T-helper 1 cell (primary cell): ENCODE data around the gene GBE1.
A peak's percentile ranks its signal among the peaks of the same experiment; 100 is the strongest.
"Not testable (repeated sequence)": the region's sequence is repeated elsewhere in the genome, so short reads cannot be mapped to it uniquely, and the experiment has no call there.

ENCODE experiments used
- DNase-seq, 5 donors: peaks; one replicate each; pipeline ENCODE4 v3.0.0-alpha.2; 2012 to 2020
- total RNA-seq, 4 donors: gene quantifications; one replicate each; lab custom pipeline; 2026; lab: John Stamatoyannopoulos, UW

GBE1 gene
- total RNA-seq, result 10.4 to 14.4 (median 13.9) reads per million in 4 donors

GRCh38 chr3:81760924-81761903 is at the start of gene GBE1:
GBE1 (minus strand) TSS chr3:81761645; CDS start chr3:81761517, 128 bp downstream.
- peak; percentile 72 to 91 (median 81) for DNase-seq

DNA sequence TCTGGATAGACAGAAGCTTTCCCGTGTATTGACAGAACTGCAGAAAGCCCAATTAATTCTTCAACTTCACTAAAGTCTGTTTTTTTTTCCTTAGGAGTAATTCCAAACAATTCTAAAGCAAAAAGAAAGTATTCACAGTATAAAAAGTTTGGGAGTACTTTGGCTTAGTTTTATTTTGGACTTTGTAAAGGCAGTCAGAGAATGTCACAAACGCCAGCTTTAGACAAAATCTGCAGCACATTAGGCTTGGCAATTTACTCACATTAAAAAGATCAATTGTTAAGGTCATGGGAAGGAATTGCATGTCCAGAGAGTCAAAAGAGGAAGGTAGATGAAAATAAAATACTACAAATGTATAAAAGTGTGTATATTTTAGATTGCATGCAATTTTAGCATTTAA is 47.5 kb upstream of the GBE1 start:
- no peak for DNase-seq

GRCh38 chr3:81799403-81799802 is 38.0 kb upstream of the GBE1 start:
- DNase-seq, result no peak

DNA sequence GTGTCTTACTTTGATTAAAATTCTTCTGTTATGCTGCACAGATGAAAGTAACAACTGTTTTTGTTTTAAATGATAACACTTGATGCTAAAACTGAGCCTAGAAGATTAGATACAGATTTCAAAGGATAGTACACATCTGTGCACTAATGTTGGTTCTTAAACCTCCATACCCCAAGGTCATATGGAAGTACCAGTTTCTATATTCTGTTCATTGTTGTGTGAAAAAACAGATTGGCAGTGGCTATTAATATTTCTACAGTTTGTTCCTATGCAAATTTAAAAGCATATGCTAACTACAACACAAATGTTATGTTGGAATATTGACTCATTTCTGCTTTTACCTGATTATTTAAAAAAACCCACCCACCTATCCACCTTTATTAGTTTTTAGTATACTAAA is 32.0 kb upstream of the GBE1 start:
- no peak for DNase-seq

DNA sequence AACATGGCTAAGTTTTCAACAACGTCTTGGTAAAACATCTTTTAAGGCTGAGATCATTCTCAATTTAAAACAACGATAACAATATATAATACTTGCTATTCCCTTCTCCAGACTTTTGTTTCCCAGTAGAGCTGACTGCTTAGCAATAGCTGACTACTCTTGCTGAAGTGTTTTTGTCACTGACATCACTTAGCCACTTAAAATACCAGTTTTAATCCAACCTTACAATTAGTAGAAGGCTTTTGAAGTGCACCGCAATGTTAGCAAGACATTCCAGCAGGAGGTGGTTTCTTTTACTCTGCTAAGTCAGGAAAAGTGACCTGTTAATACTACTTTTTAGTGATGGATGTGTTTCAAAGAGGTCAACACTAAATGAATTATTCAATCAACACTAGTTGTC is 28.7 kb upstream of the GBE1 start:
- no peak for DNase-seq

- DNase-seq, result no peak
Measured at GRCh38 chr3:81789691-81790090, 28.2 kb upstream of the GBE1 start.

GRCh38 chr3:81788610-81789009 is 27.2 kb upstream of the GBE1 start:
- DNase-seq, result no peak

- DNase-seq, result no peak
Measured at GRCh38 chr3:81788044-81788443, 26.6 kb upstream of the GBE1 start.

DNA sequence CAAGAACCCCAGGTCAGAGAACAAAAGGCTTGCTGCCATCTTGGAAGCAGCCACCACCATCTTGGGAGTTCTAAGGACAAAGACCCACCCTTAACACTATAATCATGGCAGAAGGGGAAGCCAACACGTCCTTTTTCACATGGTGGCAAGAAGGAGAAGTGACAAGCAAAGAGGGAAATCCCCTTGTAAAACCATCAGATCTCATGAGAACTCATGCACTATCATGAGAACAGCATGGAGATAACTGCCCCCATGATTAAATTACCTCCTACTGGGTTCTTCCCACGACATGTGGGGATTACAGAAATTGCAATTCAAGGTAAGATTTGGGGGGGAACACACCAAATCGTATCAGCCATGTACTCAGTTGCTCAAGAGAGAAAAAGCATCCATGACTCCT is 21.1 kb upstream of the GBE1 start:
- DNase-seq, result no peak

DNA sequence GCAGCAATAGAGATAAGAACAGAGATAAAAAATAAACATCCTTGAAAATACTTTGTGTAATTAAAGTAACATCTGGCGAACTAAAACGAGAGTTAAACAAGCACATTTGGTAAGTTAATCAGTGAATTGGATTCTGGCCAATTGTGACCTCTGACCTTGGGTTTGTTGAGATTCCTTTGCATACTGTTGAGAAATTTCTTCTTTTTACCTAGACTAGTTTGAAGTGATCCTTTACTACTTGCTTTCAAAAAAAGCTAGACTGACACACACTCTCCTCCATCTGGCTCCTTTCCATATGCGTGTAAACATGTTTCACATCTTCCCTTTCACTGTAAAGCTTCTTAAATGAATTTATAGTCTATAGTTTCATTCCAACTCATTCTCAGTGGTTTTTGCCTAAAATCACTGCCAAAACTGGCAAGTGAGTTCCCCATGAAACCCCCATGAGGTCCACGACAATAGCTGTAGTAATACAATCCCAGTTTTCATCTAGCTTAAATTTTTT is 17.3 kb upstream of the GBE1 start:
- DNase-seq, result no peak

GRCh38 chr3:81776643-81777042 is 15.2 kb upstream of the GBE1 start:
- no peak for DNase-seq

DNA sequence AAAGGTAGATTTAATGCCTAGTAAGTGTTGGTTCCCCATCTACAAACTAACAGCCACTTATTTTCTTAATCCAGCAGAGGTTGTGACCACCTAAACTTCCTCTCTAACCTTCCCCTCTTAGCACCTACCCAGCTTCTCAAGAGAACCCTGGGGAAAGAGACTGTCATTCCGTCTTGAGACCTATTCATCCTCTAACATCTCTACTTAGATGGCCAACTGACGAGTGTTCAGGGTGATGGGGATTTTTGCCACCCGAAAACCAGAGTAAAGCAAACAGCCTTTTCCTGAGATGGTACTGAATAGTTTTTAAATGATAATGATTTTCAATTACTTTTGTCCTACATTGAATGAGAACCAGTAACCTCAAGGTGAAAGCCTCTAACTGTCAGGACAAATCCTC is 9.3 kb upstream of the GBE1 start:
- DNase-seq, result no peak

DNA sequence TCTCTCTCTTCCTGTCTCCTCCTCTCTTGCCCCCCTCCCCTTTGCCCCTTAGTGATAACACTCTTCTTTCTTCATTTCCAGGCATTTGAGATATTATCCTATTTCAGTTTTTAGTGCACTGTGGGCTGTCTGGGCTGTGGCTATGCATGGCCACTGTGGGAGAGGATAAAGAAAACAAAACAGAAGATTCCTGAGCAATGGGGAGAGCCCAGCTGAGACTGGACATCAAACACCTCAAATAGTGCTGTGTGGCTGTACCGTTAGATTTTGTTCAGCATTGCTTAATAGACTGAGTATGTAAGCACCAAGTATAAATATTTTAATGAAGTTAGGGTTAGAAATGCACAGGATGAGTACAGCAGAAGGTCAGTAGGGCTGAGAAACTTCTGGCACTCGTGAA is 7.9 kb upstream of the GBE1 start:
- no peak for DNase-seq

DNA sequence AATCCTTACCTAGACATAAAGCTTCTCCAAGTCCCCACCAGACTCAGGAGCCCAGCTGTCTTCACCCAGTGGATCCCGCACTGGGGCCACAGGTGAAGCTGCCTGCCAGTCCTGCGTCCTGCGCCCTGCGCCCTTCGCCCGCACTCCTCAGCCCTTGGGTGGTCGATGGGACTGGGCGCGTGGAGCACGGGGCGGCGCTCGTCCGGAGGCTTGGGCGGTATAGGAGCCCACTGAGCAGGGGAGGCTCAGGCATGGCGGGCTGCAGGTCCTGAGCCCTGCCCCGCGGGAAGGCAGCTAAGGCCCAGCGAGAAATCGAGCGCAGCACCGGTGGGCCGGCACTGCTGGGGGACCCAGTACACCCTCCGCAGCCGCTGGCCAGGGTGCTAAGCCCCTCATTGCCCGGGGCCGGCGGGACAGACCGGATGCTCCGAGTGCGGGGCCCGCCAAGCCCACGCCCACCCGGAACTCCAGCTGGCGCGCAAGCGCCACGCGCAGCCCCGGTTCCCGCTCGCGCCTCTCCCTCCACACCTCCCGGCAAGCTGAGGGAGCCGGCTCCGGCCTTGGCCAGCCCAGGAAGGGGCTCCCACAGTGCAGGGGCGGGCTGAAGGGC is 5.9 kb upstream of the GBE1 start:
- DNase-seq, result not testable (repeated sequence)

DNA sequence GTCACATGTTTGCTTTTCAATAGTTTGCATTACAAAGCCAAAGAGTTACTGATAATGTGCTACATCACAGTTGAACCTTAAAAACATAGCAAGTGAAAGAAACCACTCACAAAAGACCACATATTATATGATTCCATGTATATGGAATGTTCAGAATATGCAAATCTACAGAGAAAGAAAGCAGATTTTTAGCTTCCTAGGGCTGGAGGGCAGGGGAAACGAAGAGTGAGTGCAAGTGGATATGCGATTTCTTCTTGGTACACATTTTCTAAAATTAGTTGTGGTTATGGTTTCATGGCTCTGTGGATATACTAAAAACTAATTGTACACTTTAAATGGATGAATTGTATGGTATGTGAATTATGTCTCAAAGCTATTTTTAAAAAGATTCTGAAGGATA is 4.0 kb upstream of the GBE1 start:
- DNase-seq, result no peak

- no peak for DNase-seq
Measured at GRCh38 chr3:81764665-81765064, 3.2 kb upstream of the GBE1 start.

DNA sequence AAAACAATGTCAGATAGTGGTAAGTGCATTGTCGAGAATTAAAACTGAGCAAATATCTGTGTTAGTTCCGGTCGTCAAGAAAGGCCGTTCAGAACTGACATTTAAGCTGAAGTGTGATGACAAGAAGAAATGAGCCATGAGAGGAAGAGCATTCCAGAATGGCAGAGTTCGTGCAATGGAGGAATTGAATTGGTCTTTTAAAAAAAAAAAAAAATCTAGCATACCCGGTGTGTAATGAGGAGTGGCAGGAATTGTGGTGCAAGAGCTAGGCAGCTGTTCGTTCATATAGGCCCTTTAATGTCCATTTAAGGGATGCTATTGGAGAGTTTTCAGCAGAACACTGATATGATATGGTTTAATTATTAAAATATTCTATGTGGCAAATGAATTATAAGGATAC is 2.6 kb upstream of the GBE1 start:
- no peak for DNase-seq

GRCh38 chr3:81763001-81763400 is 1.6 kb upstream of the GBE1 start:
- no peak for DNase-seq

DNA sequence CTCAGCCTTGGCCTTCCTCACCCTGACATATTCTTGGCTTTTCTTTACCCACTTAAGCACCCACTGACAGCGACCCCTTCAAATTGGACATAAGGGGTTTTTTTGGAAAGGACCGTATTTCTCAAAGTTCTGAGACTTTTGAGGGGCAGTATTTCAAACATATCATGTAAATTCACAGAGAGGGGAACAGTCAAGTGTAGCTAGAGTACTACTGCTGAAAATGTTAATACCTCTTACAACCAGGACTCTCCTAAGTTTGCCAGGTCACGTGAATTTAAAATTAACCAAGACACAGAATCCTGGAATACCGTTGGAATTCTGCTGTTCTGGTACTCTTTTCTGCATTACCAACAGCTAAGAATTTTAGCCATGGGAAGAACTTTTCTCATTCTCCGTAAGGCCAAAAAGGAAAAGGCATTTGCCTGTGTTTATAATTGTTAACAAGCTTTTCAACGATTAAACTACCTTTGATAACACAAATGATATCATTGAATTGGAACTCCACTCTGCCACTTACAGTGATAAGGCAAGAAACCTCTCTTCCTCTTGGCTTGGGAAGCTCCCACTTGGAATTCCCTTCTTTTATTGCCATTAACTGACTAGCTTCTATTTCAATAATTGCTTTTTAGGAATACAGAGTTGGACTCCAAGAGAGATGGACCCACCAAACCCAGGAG is 597 bp upstream of the GBE1 start:
- DNase-seq, result no peak

DNA sequence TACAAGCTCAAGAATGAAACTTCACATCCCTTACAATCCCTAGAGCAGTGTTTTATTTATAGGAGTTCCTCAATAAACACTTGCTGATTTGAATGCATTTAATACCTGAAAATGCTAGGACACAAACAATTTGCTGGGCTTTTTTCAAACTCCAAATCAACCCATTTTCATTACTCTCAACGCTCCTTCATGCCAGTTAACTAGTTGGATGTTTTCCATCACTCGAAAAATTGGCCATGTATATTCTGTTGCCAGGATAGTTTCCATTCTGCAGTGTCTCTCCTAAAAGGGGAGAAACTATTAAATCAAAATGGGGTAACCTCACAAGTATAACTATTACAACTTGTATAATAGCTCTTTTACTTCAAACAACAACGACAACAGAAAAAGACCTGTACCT is 1.2 kb downstream of the GBE1 start:
- DNase-seq, result no peak

- not testable (repeated sequence) for DNase-seq
Measured at GRCh38 chr3:81758771-81759170, 2.7 kb downstream of the GBE1 start.

DNA sequence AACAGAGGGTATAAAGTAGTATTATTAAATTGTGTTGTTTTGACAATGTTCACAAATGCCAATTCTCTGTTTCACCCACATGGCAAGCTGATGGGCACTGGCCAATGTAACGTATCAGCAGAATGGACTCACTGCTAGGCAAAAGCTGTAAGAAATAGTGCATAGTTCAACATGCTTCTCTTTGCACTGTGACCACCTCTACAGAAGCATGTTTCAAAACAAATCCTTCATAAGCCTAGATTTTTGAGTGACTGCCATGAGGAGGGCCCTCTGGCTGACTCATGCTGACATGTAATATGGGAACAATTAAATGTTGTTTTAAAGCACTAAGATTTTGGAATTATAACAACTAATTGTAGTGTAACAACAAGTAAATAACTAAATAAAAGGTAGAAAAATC is 3.2 kb downstream of the GBE1 start:
- no peak for DNase-seq

- no peak for DNase-seq
Measured at GRCh38 chr3:81753416-81754027, 7.9 kb downstream of the GBE1 start.
